Measurements from ENCODE around the gene SORCS3.

Gene SORCS3

GRCh38 chr10:105206616-105207015 lies 565.5 kb downstream of the SORCS3 start:
- no peak for DNase-seq

DNA sequence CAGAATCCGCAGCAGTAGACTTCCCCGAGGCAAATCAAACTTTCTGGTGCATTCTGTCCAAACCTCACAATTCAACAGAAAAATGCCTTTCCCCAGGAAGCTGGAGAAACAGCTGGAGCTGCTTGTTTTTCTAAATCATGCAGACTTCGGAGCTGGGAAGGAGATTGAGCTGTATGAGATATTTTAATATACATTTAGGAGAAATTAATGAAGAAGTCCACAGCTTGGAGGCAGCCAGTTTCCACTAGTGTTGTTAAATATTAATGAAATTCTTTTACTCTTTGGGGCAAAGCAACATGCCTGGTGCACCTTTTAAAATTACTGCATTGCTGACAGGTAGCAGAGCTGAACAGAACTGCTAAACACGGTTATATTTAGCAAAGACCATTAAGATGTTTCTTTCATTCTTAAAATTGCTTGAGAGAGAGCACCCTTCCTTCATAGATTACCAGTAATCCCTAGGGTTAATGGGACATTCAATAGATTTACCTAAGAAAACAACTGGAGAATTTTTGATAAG lies 566.4 kb downstream of the SORCS3 start:
- DNase-seq: no peak

- no peak for DNase-seq
Observed at GRCh38 chr10:105210546-105210945, 569.5 kb downstream of the SORCS3 start.

DNA sequence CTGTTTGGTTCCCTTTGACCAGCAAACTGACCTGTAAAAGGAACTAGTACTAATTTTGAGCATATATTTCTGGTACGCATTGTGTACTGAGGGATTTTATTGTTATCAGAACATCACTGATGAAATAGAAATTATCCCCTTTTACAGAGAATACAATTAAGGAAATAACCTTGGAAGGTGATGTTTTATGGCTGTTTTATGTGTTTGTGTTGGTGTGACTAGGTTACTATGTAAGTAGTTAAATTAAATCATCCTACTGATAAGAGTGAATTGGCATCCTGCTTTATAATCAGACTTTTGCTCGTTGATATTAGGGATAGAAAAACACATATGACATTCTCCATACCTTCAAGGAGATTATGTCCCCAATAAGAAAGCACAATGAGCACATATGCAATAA lies 596.6 kb downstream of the SORCS3 start:
- no peak for DNase-seq

GRCh38 chr10:105239311-105240219 lies 598.5 kb downstream of the SORCS3 start:
- no peak for DNase-seq

GRCh38 chr10:105241254-105241653 lies 600.2 kb downstream of the SORCS3 start:
- no peak for DNase-seq

DNA sequence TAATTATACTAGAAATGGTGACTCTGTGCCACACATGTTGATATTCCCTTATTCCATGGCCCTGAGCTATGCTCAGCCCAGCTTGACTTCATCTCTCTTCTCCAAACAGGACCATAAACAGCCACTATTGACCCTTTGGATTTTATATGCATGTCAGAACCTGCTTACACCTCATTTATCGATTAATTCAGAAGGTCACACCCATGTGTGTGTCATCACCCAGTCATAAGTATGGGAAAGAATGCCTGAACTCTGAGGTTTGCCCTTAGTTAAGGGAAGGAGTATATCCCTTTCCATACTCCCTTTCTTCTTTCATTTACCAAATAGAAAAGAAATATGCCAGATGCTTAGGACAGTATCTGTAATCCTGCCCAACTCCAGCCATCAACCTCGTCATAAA lies 602.3 kb downstream of the SORCS3 start:
- no peak for DNase-seq

DNA sequence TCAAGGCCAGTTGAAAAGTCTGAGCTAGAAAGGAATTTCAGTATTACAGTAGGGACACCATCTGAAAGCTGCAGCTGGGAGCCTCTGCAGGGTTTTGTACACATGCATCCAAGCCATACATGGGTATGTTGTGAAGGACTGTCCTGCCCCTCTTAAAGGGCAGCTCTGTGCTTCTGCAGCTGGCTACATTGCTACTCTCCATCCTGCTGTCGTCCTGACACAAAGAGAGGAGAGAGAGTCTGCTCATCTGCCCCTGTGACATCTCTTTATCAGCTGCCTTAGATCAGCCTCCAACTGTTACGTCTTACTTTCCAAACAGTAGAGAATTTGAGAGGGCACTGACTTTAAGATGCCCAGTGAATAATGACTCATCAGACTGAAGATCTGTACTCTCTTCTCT lies 602.7 kb downstream of the SORCS3 start:
- DNase-seq: no peak

- DNase-seq: no peak
Observed at GRCh38 chr10:105247831-105248499, 606.9 kb downstream of the SORCS3 start.

- DNase-seq: no peak
Observed at GRCh38 chr10:105252911-105253310, 611.8 kb downstream of the SORCS3 start.

GRCh38 chr10:105253515-105254212 lies 612.6 kb downstream of the SORCS3 start:
- DNase-seq: no peak

GRCh38 chr10:105258036-105258673 lies 617.1 kb downstream of the SORCS3 start:
- DNase-seq: no peak

DNA sequence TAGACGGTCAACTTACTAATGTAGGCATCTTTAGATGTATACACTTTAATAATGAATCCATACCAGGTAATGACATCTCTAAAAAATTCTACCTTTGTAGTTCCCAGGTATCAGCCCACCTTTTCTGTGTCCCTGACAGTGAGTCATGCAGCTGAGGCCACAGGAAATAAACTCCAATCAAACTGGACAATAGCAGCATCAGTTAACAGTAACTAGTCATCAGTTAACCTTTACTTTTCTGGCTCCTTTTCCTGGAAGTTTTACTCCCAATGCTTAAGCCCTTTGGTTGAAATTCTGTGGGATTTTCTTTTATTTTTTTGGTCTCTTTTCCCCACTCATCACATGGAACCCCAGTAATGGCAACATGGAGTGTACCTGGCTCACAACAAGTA lies 617.6 kb downstream of the SORCS3 start:
- no peak for DNase-seq

DNA sequence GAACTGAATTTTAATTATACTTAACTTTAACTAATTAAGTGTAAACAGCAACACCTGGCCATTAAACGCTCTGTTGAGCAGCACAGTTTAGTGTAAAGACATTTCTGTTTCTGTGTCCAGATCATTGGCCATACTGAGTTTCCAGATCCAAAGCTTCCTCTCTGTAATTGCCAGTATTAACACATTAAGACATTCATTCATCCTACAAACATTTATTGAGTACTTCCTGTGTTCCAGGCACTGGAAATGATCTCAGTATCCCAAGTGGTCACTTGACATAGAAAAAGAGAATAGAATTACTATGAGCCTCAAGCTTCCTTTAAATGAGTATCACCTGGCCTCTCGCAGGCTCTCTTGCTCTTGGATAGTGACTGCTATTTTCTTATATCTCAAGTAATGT lies 618.1 kb downstream of the SORCS3 start:
- DNase-seq: no peak

- no peak for DNase-seq
Observed at GRCh38 chr10:105262666-105263065, 621.6 kb downstream of the SORCS3 start.

DNA sequence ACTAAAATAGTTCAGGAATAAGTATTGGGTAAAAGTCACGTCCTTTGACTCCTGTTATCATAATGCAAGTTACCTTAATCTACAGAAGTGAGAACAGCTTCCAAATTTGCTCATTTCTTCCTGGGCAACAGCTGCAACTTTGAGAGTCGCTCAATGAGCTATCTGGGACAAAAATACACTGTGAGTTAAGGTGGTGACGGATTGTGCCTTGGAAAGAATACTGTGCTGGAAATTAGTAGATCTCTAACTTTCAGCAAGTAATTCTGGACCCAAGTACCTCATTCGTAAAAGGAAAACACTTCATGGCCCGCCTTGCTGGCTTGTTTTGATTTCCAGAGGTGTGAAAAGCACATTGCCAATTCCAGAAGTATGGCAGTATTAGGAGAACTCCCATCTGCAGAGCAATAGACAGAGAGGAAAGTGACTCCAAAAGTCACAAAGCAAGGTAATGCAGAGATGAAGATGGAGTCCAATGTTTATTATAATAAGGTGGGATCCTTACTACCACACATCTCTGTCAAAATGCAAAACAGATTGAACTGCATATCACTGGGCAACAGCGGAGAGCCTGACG lies 626.0 kb downstream of the SORCS3 start:
- no peak for DNase-seq

DNA sequence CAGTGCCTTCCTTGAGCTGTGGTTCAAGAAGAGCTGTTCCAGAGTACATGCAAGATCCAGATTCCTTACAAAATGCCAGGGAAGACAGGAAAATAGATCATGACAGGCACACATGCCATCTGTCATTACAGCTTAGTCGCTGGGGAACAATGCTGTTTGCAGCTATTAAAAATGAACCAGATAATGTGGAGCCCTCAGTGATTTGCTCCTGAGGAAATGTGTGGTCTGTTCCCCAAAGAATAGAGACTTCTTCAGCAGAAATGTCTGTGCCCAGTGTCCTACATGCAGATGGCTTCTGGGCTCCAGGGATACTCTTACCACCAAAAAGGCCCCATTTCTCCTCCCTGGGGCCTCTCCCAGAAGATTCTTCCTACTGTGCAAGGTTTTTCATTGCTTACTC lies 627.9 kb downstream of the SORCS3 start:
- no peak for DNase-seq

GRCh38 chr10:105269689-105270088 lies 628.6 kb downstream of the SORCS3 start:
- DNase-seq: no peak

DNA sequence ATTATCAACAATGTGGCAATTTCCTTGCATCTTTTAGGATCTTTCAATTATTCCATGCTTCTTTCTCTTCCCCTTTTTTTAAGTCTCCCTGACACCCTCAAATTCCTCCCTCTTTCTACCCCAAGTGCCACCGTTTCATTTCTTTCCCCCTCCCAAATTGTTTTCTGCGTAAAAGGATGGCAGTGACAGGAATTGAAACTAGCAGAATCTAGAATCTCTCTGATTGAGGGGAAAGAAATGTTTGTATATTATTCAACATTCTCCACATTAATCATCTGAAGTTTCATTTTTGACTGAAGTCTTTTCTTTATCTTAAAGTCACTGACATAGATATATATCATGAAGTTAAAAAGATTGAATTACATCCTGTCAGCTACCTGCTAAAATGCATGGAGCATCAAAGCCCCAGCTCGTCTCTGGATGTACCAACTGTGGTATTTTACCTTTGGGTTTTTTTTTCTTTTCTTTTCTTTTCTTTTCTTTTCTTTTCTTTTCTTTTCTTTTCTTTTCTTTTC lies 633.5 kb downstream of the SORCS3 start:
- no peak for DNase-seq

DNA sequence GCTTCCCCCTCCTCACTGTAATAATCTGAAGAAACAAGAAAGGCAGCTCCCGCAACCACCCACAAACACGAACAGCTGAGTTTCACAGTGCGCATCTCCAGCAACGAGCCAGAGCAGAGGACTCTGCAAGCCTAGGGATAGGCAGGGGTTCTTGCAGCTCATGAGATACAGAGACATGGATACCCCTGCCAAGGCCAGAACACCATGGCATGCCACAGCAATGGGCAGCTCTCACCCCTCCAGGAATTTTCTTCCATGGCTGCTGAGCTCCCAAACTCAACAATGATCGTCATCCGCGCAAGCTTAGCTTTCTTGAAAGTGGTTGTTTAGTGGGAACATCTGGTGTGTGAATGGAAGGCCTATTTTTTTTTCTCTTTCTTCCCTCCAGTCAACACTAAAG lies 637.3 kb downstream of the SORCS3 start:
- DNase-seq: no peak

DNA sequence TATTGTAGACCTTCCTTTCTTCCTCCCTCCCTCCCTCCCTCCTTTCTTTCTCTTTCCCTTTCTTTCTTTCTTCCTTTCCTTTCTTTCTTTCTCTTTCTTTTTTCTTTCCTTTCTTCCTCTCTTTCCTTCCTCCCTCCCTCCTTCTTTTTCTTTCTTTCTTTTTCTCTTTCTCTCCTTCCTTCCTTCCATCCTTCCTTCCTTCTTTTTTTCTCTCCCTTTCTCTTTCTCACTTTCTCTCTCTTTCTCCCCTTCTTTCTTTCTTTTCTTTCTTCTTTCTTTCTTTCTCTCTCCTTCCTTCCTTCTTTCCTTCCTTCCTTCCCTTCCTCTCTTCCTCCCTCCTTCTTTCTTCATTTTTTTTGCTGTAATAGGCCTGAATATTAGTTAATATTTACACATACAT lies 638.0 kb downstream of the SORCS3 start:
- DNase-seq: no peak

- DNase-seq: no peak
Observed at GRCh38 chr10:105280895-105281294, 639.8 kb downstream of the SORCS3 start.
